ENCODE results near the gene CORO2A. TPM values are rescaled to one million over a fixed set of nuclear protein-coding genes. Genes with fewer than 3 reads are reported as not detected.
"Not testable (repeated sequence)": the region's sequence is repeated elsewhere in the genome, so short reads cannot be mapped to it uniquely, and the experiment has no call there.

Gene CORO2A
- total and polyA plus RNA-seq, 5 experiments from 2014 or later: 5.2 to 11.7 (median 10.0) TPM

DNA sequence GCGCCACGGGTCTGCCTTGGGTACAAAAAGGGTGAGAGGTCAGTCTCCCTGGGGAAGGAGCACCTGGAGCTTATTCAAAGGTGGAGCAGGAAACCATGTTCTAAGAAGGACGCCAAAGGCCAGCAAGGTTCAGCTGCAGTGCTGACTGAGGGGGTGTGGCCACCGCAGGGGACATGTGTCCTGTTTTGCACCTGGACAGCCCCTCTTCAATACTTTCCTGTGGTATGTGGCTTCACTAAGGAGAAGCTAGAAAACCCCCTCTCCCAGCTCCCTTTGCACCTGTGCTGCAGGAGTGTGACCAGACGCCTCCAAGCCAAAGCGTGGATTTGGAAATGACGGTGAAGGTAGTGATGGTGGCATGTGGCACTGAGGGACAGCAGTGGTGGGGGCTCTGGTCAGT is 97.0 kb downstream of the CORO2A start:
- ATAC-seq (no peak), DNase-seq (no peak)
- H3K36me3 Mint-ChIP-seq: peaks cover 0 to 72% (median 42%) of the 10 kb centered on the region in 3 donors
- POLR2A ChIA-PET: interaction anchor here (0.7 to 11.9 kb wide), 2 partner anchors 24 to 390 kb away, joined by 3 to 238 read pairs; partner anchors contain the start of gene TRIM14
- peak overlapping the region in 1 of 10 donors; percentile 11 for H3K4me3 Mint-ChIP-seq
- no peaks in the 10 kb centered on the region for H3K27me3 Mint-ChIP-seq
- peaks cover 33 to 85% (median 59%) of the 10 kb centered on the region in 4 donors for H3K4me1 Mint-ChIP-seq
- H3K27ac Mint-ChIP-seq: peak overlapping the region in 7 of 10 donors; percentile 25 to 86 (median 51)
- no peaks in the 10 kb centered on the region for H3K9me3 Mint-ChIP-seq

DNA sequence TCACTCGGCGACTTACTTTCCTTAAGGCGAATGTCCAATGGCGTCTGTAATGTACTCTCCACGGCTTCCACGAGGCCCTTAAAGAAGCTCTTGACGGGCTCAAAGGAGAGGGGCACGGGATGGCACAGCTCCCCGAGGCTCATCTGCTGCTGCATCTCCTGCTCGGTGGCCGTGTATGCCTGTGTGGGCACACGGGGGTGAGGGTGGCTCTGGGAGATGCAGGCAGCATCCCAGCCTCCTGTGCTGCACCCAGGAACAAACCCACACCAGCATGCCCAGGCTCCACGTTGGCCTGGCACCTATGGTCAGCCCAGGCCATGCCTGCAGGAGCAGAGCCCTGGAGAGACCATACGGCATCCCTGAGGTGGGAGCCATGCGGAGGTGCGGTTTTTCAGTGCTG is 97.6 kb downstream of the CORO2A start:
- peak overlapping the region in 5 of 10 donors; percentile 21 to 95 (median 67) for H3K27ac Mint-ChIP-seq

DNA sequence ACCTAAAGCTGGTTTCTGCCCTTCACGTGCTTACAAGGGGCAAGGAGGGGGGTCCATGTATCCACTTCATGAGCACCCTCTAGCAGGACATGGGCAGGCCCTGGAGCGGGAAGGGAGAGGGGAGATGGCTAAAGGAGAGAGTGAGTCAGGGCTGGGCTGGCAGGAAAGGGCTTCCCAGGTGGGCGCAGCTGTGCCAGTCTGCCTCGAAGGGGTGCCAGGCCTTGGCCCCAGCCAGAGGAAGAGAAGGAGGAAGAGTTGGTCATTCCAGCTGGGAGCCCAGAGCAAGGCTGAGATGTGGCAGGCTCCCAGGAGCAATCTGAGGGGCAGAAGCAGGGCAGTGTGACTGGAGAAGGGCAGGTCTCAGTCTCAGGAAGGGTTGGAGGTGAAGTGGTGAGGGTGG is 98.1 kb downstream of the CORO2A start:
- POLR2A ChIA-PET: interaction anchor here (1.0 to 11.9 kb wide), 5 partner anchors 8 to 162 kb away, joined by 3 to 238 read pairs (median 4); partner anchors contain the start of gene TRIM14
- no peak for ATAC-seq
- Mint-ChIP-seq H3K9me3 (no peaks in the 10 kb centered on the region), H3K27me3 (no peaks in the 10 kb centered on the region), H3K27ac (peak overlapping the region in 9 of 10 donors; percentile 7 to 95 (median 67)), H3K4me3 (peak overlapping the region in 4 of 10 donors; percentile 3 to 59 (median 26)), H3K4me1 (peaks cover 33 to 84% (median 58%) of the 10 kb centered on the region in 4 donors), H3K36me3 (peaks cover 0 to 79% (median 42%) of the 10 kb centered on the region in 3 donors)
- no peak for DNase-seq

More for the DNA sequence above, 97.6 kb downstream of the CORO2A start:
- Mint-ChIP-seq H3K4me1 (peaks cover 34 to 84% (median 58%) of the 10 kb centered on the region in 4 donors), H3K4me3 (peak overlapping the region in 1 of 10 donors; percentile 59), H3K36me3 (peaks cover 0 to 75% (median 41%) of the 10 kb centered on the region in 3 donors), H3K9me3 (no peaks in the 10 kb centered on the region), H3K27me3 (no peaks in the 10 kb centered on the region)
- ATAC-seq (no peak), DNase-seq (no peak)
- POLR2A ChIA-PET: interaction anchor here (0.7 to 11.9 kb wide), 2 partner anchors 24 to 389 kb away, joined by 3 to 238 read pairs; partner anchors contain the start of gene TRIM14

DNA sequence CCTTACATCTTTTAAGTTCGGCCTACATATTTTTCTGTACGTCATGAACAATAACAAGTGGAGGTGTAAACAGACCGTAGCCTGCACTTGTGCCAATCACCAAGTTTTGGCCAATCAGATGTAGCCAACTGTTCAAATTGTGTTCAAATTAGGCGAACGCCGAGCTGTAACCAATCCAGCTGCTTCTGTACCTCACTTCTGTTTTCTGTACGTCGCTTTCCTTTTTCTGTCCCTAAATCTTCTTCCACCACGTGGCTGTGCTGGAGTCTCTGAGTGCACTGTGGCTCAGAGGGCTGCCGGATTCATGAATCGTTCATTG is 99.9 kb downstream of the CORO2A start:
- peak in 1 of 2 donors; percentile 86 for ATAC-seq
- Mint-ChIP-seq H3K27ac (peak overlapping the region in 9 of 10 donors; percentile 86 to 97 (median 94)), H3K4me1 (peaks cover 32 to 67% (median 50%) of the 10 kb centered on the region in 4 donors), H3K27me3 (no peaks in the 10 kb centered on the region), H3K9me3 (no peaks in the 10 kb centered on the region), H3K36me3 (peaks cover 0 to 77% (median 36%) of the 10 kb centered on the region in 3 donors), H3K4me3 (peak overlapping the region in 9 of 10 donors; percentile 16 to 77 (median 65))
- DNase-seq: peak in 7 of 10 donors; percentile 34 to 73 (median 50)
- POLR2A ChIA-PET: interaction anchor here (0.7 to 1.5 kb wide), 3 partner anchors 12 to 99 kb away, joined by 3 read pairs; partner anchors contain the start of gene CORO2A

DNA sequence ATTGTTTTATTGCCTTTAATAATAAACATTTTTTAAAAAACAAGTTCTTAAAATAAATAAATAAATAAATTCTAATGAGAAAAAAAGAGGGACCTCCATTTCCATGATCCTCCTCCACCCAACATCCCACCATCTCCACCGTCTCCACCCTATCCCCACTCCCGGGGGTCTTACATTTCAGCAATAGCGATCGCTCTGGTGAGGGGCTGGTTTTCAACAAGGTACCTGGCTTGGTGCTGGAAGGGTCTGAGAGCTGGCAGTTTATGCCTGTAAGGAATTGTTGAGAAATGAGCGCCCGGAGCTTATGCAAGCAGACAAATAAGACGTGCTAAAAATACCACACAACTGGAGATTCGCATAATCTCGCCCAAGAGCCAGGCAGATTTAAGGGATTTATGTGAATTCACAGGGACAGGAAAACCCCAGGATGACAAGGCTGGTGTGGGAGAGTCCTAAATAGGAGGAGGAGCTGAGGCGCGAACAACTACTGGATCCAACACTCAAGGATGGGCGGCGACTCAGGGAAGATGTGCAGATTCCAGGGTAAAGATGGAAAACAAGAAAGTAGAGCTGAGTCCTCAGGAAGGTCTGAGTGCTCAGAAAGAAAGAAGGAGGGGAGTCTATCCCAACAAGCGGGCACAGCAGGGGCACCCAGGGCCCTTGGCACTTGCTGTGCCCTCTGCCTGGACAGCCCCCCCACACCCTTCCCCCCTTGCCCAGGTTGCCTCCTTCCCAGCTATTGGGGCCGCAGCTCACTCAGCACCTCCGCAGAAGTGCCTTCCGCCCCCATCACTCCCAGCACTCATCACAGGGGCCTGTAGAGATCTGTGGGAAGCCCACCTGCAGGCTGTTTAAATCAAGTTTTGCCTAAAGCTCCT is 100.5 kb downstream of the CORO2A start:
- Mint-ChIP-seq H3K9me3 (no peaks in the 10 kb centered on the region), H3K4me1 (peaks cover 28 to 64% (median 46%) of the 10 kb centered on the region in 4 donors), H3K4me3 (peak overlapping the region in 7 of 10 donors; percentile 11 to 77 (median 69)), H3K27me3 (no peaks in the 10 kb centered on the region), H3K27ac (peak overlapping the region in 9 of 10 donors; percentile 86 to 97 (median 94)), H3K36me3 (peaks cover 1 to 74% (median 32%) of the 10 kb centered on the region in 3 donors)
- ATAC-seq: no peak
- POLR2A ChIA-PET: interaction anchor here (0.7 to 1.5 kb wide), 5 partner anchors 10 to 100 kb away, joined by 3 to 4 read pairs (median 3); partner anchors contain the start of gene CORO2A
- no peak for DNase-seq

DNA sequence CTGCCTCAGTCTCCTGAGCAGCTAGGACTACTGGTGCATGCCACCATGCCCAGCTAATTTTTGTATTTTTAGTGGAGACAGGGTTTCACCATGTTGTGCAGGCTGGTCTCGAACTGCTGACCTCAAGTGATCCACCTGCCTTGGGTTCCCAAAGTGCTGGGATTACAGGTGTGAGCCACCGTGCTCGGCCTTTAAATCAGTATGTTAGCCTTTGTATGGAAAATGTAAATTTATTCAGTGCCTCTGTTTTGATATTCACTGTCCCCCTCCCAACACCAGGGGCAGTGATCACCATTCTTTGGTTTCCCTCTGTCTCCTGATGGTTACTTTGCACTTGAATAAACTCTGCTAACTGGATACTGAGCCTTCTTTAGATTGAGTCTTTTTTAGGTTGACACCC is 101.8 kb downstream of the CORO2A start:
- not testable (repeated sequence) for H3K4me3 Mint-ChIP-seq, ATAC-seq, H3K27me3 Mint-ChIP-seq, DNase-seq, H3K9me3 Mint-ChIP-seq
- POLR2A ChIA-PET: interaction anchor here (0.6 kb wide), 2 partner anchors 172 to 1535 kb away, joined by 3 read pairs; no protein-coding TSS in a partner anchor
- Mint-ChIP-seq H3K4me1 (peaks cover 32 to 64% (median 46%) of the 10 kb centered on the region in 4 donors), H3K27ac (peak overlapping the region in 4 of 10 donors; percentile 32 to 84 (median 61)), H3K36me3 (peaks cover 7 to 72% (median 32%) of the 10 kb centered on the region in 3 donors)

DNA sequence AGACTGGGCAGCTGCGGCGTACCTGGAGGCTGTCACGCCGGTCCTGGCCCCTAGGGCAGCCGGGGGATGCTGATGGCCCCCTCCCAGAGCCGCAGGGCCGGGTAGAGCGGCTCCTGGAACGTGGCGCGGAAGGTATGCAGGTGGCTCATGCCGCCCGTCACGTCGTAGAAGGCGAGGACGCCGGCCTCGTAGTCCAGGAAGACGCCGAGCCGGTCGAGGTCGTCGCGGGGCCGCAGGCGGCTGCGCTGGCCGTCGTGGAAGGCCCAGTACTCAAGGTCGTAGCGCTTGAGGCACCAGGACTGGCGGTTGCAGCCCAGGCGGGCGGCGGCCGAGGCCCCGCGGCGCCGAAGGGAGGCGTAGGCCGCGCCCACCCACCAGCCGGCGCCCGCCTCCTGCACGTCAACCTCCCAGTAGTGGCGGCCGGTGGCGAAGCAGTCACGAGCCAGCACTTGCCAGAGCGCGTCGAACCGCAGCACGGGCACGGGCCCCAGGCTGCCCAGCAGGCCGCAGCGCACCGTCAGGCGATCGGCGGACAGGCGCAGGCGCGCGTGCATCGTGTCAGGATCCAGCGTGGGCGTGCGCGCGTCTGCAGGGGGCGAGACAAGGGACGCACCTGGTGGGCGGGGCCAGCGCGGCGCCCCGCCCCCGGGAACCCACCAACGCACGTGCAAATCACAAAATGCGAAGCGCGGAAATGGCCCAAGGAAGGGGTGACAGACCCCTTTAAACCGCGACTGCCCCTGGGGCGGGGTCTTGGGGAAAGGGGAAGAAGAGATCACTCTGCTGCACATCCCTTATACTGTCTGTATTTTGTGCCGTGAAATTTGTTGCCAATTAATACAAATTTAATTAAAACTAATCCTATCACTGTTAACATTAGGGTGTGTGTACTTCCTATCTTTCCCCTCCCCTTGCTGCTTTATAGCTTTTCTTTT is 104.8 kb downstream of the CORO2A start:
- peaks cover 24 to 61% (median 35%) of the 10 kb centered on the region in 4 donors for H3K4me1 Mint-ChIP-seq
- no peaks in the 10 kb centered on the region for H3K27me3 Mint-ChIP-seq
- H3K27ac Mint-ChIP-seq: peak overlapping the region in 5 of 10 donors; percentile 38 to 84 (median 73)
- DNase-seq: peak in 3 of 10 donors; percentile 27 to 48 (median 38)
- no peaks in the 10 kb centered on the region for H3K9me3 Mint-ChIP-seq
- POLR2A ChIA-PET: interaction anchor here (1.5 kb wide), 1 partner anchor 15 kb away, joined by 3 read pairs; no protein-coding TSS in a partner anchor
- H3K4me3 Mint-ChIP-seq: peak overlapping the region in 4 of 10 donors; percentile 22 to 57 (median 52)
- peaks cover 7 to 81% (median 15%) of the 10 kb centered on the region in 3 donors for H3K36me3 Mint-ChIP-seq
- peak in 1 of 2 donors; percentile 76 for ATAC-seq

DNA sequence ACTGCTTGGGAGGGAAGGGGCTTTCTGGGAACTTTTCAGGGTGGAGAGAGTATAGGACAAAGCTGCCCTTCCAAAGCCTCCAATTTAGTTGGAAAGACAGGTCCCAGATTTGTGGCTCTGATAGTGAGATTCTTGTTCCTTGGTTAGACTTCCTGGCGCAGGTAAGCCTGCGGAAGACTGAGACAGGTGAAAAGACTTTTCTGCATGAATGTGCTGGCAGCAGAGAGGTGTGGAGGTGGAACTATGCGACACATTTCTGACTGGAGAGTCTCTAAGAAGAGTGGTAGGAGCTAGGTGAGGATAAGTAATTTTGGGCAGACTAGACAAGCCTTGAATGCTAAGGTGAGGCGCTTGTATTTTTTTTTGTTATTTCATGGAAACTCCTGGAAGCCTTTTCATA is 106.0 kb downstream of the CORO2A start:
- H3K36me3 Mint-ChIP-seq: peaks cover 7 to 81% (median 17%) of the 10 kb centered on the region in 3 donors
- no peaks in the 10 kb centered on the region for H3K27me3 Mint-ChIP-seq
- ATAC-seq (no peak), DNase-seq (no peak)
- no peaks in the 10 kb centered on the region for H3K9me3 Mint-ChIP-seq
- H3K4me1 Mint-ChIP-seq: peaks cover 21 to 64% (median 42%) of the 10 kb centered on the region in 4 donors
- peak overlapping the region in 8 of 10 donors; percentile 26 to 73 (median 49) for H3K4me3 Mint-ChIP-seq
- H3K27ac Mint-ChIP-seq: peak overlapping the region; percentile 35 to 90 (median 78)
- POLR2A ChIA-PET: interaction anchor here (0.6 kb wide), 1 partner anchor 15 kb away, joined by 4 read pairs; no protein-coding TSS in a partner anchor

DNA sequence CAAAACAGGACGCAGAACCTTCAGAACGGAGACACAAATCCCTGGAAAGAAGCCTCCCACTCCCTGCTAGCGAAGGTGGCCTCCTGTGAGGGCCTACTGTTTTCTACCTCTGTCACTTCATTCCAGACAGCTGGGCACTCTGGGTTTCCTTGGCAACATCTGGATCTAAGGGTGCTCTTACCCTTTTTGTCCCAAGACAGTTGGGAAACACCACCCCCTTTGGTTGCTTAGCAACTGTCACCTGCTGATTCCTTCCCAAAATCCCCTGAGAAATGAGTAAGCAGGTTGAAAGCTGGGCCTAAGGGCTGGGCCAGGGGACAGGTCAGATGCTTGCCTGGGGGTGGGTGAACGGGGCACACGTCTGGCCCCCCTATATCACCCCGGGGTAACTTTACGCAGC is 106.5 kb downstream of the CORO2A start:
- Mint-ChIP-seq H3K4me1 (peaks cover 23 to 69% (median 46%) of the 10 kb centered on the region in 4 donors), H3K4me3 (no peak overlapping the region), H3K36me3 (peaks cover 7 to 84% (median 17%) of the 10 kb centered on the region in 3 donors), H3K9me3 (no peaks in the 10 kb centered on the region), H3K27ac (peak overlapping the region in 9 of 10 donors; percentile 66 to 90 (median 82)), H3K27me3 (no peaks in the 10 kb centered on the region)
- DNase-seq: no peak
- POLR2A ChIA-PET: interaction anchor here (0.8 to 1.2 kb wide), 3 partner anchors 17 to 33 kb away, joined by 3 to 4 read pairs (median 3); partner anchors contain the start of gene TRIM14
- no peak for ATAC-seq

DNA sequence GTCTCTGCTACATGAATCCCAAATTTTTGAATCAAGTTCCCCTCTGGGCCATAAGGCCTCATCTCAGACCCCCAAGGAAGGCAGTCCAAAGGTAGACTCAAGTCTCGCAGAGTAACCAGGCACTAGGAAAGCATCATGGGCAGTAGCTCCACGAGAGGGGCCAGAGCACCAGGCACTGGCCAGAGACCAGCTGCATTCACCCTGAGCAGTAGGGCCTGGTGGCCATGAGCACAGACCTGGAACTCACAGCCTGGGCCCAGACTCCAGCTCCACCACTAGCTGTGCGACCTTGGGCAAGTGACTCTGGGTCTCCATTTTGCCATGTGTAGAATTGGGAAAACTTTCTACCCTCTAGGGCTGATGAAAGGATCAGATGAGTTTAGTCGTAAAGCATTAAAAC is 107.4 kb downstream of the CORO2A start:
- Mint-ChIP-seq H3K4me1 (peaks cover 21 to 66% (median 45%) of the 10 kb centered on the region in 4 donors), H3K27ac (peak overlapping the region in 9 of 10 donors; percentile 55 to 82 (median 73)), H3K27me3 (no peaks in the 10 kb centered on the region), H3K4me3 (no peak overlapping the region), H3K36me3 (peaks cover 7 to 81% (median 15%) of the 10 kb centered on the region in 3 donors), H3K9me3 (no peaks in the 10 kb centered on the region)
- POLR2A ChIA-PET: interaction anchor here (0.6 to 1.2 kb wide), 4 partner anchors 18 to 175 kb away, joined by 3 to 4 read pairs (median 3); partner anchors contain the start of gene TRIM14
- ATAC-seq (no peak), DNase-seq (no peak)

DNA sequence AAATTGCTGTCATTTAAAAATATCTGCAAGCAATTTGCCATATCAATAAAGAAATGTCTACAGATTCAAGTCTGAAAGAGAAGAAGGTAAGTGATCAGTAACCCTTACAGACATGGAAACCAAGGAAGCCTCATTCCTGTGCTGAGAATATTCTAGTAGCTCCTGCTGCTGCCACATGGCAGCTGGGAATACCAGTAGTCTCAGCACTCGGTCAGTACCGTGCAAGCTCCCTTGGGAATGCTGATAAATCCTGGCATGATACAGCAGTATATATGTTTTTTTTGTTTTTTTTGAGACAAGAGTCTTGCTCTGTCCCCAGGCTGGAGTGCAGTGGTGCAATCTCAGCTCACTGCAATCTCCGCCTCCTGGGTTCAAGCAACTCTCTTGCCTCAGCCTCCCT is 108.0 kb downstream of the CORO2A start:
- Mint-ChIP-seq H3K27ac (peak overlapping the region in 6 of 10 donors; percentile 27 to 85 (median 66)), H3K9me3 (no peaks in the 10 kb centered on the region), H3K36me3 (peaks cover 7 to 79% (median 13%) of the 10 kb centered on the region in 3 donors), H3K4me1 (peaks cover 18 to 59% (median 39%) of the 10 kb centered on the region in 4 donors), H3K27me3 (no peaks in the 10 kb centered on the region), H3K4me3 (no peak overlapping the region)
- DNase-seq (no peak), ATAC-seq (no peak)
- POLR2A ChIA-PET: interaction anchor here (1.2 kb wide), 1 partner anchor 9 kb away, joined by 3 read pairs; no protein-coding TSS in a partner anchor

Data from naive thymus-derived CD8-positive, alpha-beta T cell (primary cell).